Ascending aorta (tissue), 2 donors: ENCODE data around the gene TBL3. TPM values are rescaled to one million over a fixed set of nuclear protein-coding genes. Genes with fewer than 3 reads are reported as not detected.
A peak's percentile ranks its signal among the peaks of the same experiment; 100 is the strongest.

ENCODE experiments used
- DNase-seq, 2 donors: peaks; one replicate each; pipeline ENCODE4 v3.0.0-alpha.2; 2019; ENCODE audit warnings: low spot score in 2 of 2
- H3K27ac ChIP-seq, 2 donors: fragments of 200-600 bp; sonication (generic); one replicate each; pipeline ENCODE4 v1.5.1; 2016 to 2017; ENCODE audit warnings: mild to moderate bottlenecking in 1 of 2
- H3K27me3 ChIP-seq: fragments of 200-600 bp; sonication (generic); one replicate; pipeline ENCODE4 v1.5.1; 2017
- H3K36me3 ChIP-seq, 2 donors: fragments of 200-600 bp; sonication (generic); one replicate each; pipeline ENCODE4 v1.5.1; 2016
- H3K4me1 ChIP-seq, 2 donors: fragments of 200-600 bp; sonication (generic); one replicate each; pipeline ENCODE4 v1.5.1; 2016 to 2017; ENCODE audit warnings: mild to moderate bottlenecking in 1 of 2
- H3K4me3 ChIP-seq, 2 donors: fragments of 200-600 bp; sonication (generic); one replicate each; pipeline ENCODE4 v1.5.1; 2016 to 2017; ENCODE audit warnings: mild to moderate bottlenecking in 1 of 2
- H3K9me3 ChIP-seq, 2 donors: fragments of 200-600 bp; sonication (generic); one replicate each; pipeline ENCODE4 v1.5.1; 2016
- intact Hi-C: fragments of 100-400 bp; cut with DNase I; formaldehyde crosslinking; loops from one replicate; pipeline ENCODE4 v1.15.1; 2023
- total RNA-seq: library from RNA; depleted of rRNA; stranded (reverse); fragments of >200 nt; gene quantifications from one replicate; pipeline ENCODE4 v1.1.0, GENCODE V29; 2016
- TF ChIP-seq, protein P1 (sequence below), 3 experiments: fragments of 200-600 bp in 2 of 3; fragments of 450-650 bp in 1 of 3; sonication (generic) in 2 of 3; IDR thresholded peaks; one replicate each; pipeline ENCODE4 v1.5.1; 2016 to 2019; ENCODE audit warnings: antibody characterized with exemption in 3 of 3, mild to moderate bottlenecking in 1 of 3, moderate library complexity in 1 of 3

The TBL3 gene
- total RNA-seq = 55.7 TPM

DNA sequence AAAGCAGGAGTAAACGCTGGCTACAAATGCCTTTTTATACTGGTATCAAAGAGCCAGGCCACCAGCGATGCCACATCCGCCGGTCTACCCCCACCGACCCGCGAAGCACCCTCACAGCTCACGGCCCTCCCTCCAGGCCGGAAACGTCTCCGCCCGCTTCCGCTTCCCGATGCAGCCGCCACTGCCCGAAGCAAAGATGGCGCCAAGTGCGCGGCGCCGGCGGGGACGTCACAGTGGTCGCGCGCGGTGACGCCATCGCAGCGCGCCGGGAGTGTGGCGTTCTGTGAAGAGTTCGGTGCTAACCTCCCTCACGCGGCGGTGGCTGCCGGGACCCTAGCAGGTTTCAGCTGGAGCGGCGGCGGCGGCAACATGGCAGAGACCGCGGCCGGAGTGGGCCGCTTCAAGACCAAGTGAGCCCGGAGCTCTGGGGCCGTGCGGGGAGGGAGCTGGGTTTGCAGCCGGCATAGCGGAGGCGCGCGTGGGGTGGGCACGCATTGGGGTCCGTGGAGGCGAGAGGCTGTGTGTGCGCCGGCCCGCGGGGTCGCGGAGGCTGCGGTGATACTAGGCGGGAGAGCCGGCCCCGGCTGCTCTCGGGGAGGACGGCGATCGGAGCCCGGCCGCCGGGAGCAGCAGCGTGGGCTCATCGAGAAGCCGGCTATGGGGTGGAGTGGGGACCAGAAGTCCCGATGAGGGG lies at the start of gene TBL3:
Gene TBL3 (plus strand): TSS at position 258 of the 694 bp plus-strand sequence. CDS start 112 bp downstream, at position 370.
- Histone ChIP-seq H3K27ac (peak within 1 kb of the TSS; percentile 90 to 93), H3K36me3 (peaks cover 26 to 28% of the 10 kb centered on the region in 2 donors), H3K4me3 (peak within 1 kb of the TSS; percentile 90 to 95), H3K27me3 (no peaks in the 10 kb centered on the region), H3K9me3 (no peaks in the 10 kb centered on the region), H3K4me1 (peaks cover 14 to 16% of the 10 kb centered on the region in 2 donors)
- DNase-seq = peak; percentile 70 to 97
- intact Hi-C loops = loop anchor here (5.0 kb wide), 1 partner anchor 250 kb away; the partner anchor contains the start of gene E4F1
- TF ChIP-seq, protein P1, sequence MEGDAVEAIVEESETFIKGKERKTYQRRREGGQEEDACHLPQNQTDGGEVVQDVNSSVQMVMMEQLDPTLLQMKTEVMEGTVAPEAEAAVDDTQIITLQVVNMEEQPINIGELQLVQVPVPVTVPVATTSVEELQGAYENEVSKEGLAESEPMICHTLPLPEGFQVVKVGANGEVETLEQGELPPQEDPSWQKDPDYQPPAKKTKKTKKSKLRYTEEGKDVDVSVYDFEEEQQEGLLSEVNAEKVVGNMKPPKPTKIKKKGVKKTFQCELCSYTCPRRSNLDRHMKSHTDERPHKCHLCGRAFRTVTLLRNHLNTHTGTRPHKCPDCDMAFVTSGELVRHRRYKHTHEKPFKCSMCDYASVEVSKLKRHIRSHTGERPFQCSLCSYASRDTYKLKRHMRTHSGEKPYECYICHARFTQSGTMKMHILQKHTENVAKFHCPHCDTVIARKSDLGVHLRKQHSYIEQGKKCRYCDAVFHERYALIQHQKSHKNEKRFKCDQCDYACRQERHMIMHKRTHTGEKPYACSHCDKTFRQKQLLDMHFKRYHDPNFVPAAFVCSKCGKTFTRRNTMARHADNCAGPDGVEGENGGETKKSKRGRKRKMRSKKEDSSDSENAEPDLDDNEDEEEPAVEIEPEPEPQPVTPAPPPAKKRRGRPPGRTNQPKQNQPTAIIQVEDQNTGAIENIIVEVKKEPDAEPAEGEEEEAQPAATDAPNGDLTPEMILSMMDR (IDR thresholded peaks at IDR 0.05) = no peak

DNA sequence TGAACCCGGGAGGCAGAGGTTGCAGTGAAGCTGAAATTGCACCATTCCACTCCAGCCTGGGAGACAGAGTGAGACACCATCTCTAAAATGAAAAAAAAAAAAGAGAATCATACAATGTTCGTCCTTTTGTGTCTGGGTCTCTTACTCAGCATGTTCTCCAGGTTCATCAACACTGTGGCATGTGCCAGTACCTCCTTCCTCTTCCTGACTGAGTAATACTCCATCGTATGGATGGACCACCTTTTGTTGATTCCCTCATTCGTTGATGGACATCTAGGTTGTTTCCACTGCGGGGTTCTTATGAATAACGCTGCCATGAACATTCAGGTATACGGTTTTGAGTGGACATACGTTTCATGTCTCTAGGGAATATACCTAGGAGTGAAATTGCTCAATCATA lies 49.5 kb upstream of the TBL3 start:
- no peaks in the 10 kb centered on the region for H3K4me1 ChIP-seq
- TF ChIP-seq, protein P1 (IDR thresholded peaks at IDR 0.05) = no peak
- no peaks in the 10 kb centered on the region for H3K36me3 ChIP-seq
- H3K27me3 ChIP-seq = peaks cover 16% of the 10 kb centered on the region
- no peak overlapping the region for H3K4me3 ChIP-seq
- H3K9me3 ChIP-seq = no peaks in the 10 kb centered on the region
- H3K27ac ChIP-seq = no peak overlapping the region
- intact Hi-C loops = no loop called here
- no peak for DNase-seq

DNA sequence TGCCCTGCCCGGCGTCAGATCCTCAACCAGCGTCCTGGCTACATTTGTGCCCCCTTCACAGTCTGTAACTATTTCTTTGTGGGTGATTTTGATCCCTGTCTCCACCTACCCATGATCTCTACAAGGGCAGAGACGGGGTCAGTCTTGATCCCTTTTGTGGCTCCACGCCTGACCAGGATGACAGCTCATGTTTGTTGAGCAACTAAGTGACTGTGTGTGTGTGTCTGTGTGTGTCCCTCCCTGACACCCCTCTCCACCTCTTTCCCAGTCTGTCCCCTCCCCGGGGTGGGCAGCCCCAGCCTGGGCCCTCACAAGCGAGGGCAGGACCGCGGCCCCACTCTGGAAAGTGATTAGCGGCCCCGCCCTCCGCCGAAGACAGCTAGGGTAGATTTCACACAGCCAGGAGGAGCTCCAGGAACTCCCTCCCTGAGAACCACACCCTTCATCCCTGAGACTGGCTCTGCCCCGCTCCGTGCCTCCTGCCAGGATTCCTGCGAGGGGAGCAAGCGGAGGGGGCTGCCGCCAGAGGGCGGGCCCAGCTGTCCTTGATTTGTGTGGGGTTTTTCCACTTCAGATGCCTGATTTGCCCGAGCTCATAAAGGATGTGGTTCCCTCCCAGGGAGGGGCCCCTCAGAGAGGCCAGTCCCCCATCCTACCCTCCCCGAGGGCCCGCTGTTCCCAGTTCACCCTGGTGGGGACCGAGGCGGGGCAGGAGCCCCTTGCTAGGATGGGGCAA lies 48.4 kb upstream of the TBL3 start:
- H3K36me3 ChIP-seq = no peaks in the 10 kb centered on the region
- no peak overlapping the region for H3K4me3 ChIP-seq
- H3K4me1 ChIP-seq = no peaks in the 10 kb centered on the region
- peaks cover 13% of the 10 kb centered on the region for H3K27me3 ChIP-seq
- intact Hi-C loops = no loop called here
- TF ChIP-seq, protein P1 (IDR thresholded peaks at IDR 0.05) = no peak
- H3K9me3 ChIP-seq = no peaks in the 10 kb centered on the region
- no peak overlapping the region for H3K27ac ChIP-seq
- no peak for DNase-seq

DNA sequence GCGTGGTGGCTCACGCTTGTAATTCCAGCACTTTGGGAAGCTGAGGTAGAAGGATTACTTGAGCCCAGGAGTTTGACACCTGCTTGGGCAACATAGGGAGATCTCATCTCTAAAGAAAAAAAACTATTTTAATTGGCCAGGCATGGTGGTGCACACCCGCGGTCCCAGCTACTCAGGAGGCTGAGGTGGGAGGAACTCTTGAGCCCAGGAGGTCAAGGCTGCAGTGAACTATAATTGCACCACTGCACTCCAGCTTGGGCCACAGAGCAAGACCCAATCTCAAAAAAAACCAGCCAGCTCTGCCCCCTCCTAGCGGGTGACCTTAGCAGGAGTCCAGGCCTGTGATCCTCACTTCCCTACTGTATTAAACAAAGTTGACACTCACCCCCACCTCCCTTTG lies 47.8 kb upstream of the TBL3 start:
- Histone ChIP-seq H3K27me3 (peaks cover 7% of the 10 kb centered on the region), H3K36me3 (no peaks in the 10 kb centered on the region), H3K4me3 (no peak overlapping the region), H3K9me3 (no peaks in the 10 kb centered on the region), H3K27ac (no peak overlapping the region), H3K4me1 (peaks cover 0 to under 1% of the 10 kb centered on the region in 2 donors)
- intact Hi-C loops = no loop called here
- TF ChIP-seq, protein P1 (IDR thresholded peaks at IDR 0.05) = no peak
- no peak for DNase-seq

DNA sequence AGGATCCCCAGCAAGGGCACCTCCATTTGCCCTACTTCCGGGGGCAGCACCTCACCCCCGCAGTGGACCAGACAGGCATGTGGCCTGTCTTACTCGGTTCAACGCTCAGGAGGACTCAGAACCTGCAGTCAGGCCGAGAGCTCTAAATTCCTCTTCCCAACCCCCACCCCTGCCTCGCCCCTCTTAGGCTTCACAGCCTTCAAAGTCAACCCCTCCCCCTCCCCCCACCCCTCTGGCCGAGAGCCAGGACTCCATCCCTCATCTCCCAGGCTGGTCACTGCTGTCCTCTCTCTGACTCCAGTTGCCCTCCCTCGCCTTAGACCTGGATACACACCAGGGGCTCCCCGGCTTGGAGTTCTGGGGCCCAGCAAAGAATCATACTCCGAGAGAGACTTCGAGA lies 45.6 kb upstream of the TBL3 start:
- DNase-seq = no peak
- TF ChIP-seq, protein P1 (IDR thresholded peaks at IDR 0.05) = no peak
- Histone ChIP-seq H3K9me3 (no peaks in the 10 kb centered on the region), H3K27ac (no peak overlapping the region), H3K36me3 (no peaks in the 10 kb centered on the region), H3K4me1 (peaks cover 4 to 6% of the 10 kb centered on the region in 2 donors), H3K4me3 (no peak overlapping the region), H3K27me3 (no peaks in the 10 kb centered on the region)
- intact Hi-C loops = no loop called here
